GM23338 (cell line): Measurements from ENCODE around the gene SLC6A18. TPM values are rescaled to one million over a fixed set of nuclear protein-coding genes. Genes with fewer than 3 reads are reported as not detected.

Experiments used
- ATAC-seq: fragments of 200-7000 bp; cut with Tn5 transposase; 3 replicates; pipeline ENCODE4 v1.9.1; 2020
- DNase-seq: peaks from one replicate; pipeline ENCODE4 v3.0.0-alpha.2; 2015; ENCODE audit warnings: low spot score
- H2AFZ ChIP-seq: fragments of 200-600 bp; sonication (generic); 2 replicates; pipeline ENCODE4 v1.8.0; 2016; ENCODE audit warnings: antibody characterized with exemption, mild to moderate bottlenecking, moderate library complexity
- H3F3A ChIP-seq: fragments of 200-600 bp; sonication (generic); replicated peaks from 2 replicates; pipeline ENCODE4 v1.8.0; 2017; ENCODE audit warnings: antibody characterized with exemption, mixed run types, low read depth
- H3K27ac ChIP-seq: fragments of 200-600 bp; sonication (generic); 2 replicates; pipeline ENCODE4 v1.6.1; 2016; ENCODE audit warnings: low read depth
- H3K27me3 ChIP-seq: fragments of 200-600 bp; sonication (generic); 2 replicates; pipeline ENCODE4 v1.8.0; 2016; ENCODE audit warnings: mild to moderate bottlenecking, mixed run types, moderate library complexity; ENCODE audit not compliant: insufficient read depth
- H3K36me3 ChIP-seq: fragments of 200-600 bp; sonication (generic); 2 replicates; pipeline ENCODE4 v1.8.0; 2016; ENCODE audit warnings: mild to moderate bottlenecking; ENCODE audit not compliant: insufficient read depth
- H3K4me1 ChIP-seq: fragments of 200-600 bp; sonication (generic); 2 replicates; pipeline ENCODE4 v1.8.0; 2016; ENCODE audit warnings: mild to moderate bottlenecking, moderate library complexity; ENCODE audit not compliant: insufficient read depth
- H3K4me2 ChIP-seq: fragments of 200-600 bp; sonication (generic); 2 replicates; pipeline ENCODE4 v1.7.1; 2017; ENCODE audit warnings: mixed run types
- H3K4me3 ChIP-seq: fragments of 200-600 bp; sonication (generic); 2 replicates; pipeline ENCODE4 v1.6.1; 2016; ENCODE audit warnings: mixed run types
- H3K79me2 ChIP-seq: fragments of 200-600 bp; sonication (generic); replicated peaks from 2 replicates; pipeline ENCODE4 v1.8.0; 2017; ENCODE audit warnings: mild to moderate bottlenecking; ENCODE audit not compliant: insufficient read depth
- H3K9me2 ChIP-seq: fragments of 200-600 bp; sonication (generic); 2 replicates; pipeline ENCODE4 v1.8.0; 2017; ENCODE audit not compliant: insufficient read depth
- H4K20me1 ChIP-seq: fragments of 200-600 bp; sonication (generic); replicated peaks from 2 replicates; pipeline ENCODE4 v1.8.0; 2017; ENCODE audit warnings: mild to moderate bottlenecking; ENCODE audit not compliant: insufficient read depth
- H3K27ac Mint-ChIP-seq: 2 replicates; pipeline ENCODE4 v1.8.0; 2020; ENCODE audit warnings: inconsistent platforms, mild to moderate bottlenecking, moderate library complexity, mixed read lengths
- H3K27me3 Mint-ChIP-seq: 3 replicates; pipeline ENCODE4 v1.8.0; 2022; ENCODE audit warnings: low read depth, mild to moderate bottlenecking, moderate library complexity, mixed read lengths, inconsistent platforms; ENCODE audit not compliant: insufficient read depth, poor library complexity
- H3K36me3 Mint-ChIP-seq: 3 replicates; pipeline ENCODE4 v1.8.0; 2021; ENCODE audit warnings: low read depth, mild to moderate bottlenecking, inconsistent platforms, moderate library complexity, mixed read lengths
- H3K4me1 Mint-ChIP-seq: 3 replicates; pipeline ENCODE4 v1.8.0; 2020; ENCODE audit warnings: mild to moderate bottlenecking, inconsistent platforms, mixed read lengths
- H3K4me3 Mint-ChIP-seq: 3 replicates; pipeline ENCODE4 v1.8.0; 2021; ENCODE audit warnings: moderate library complexity, mild to moderate bottlenecking, inconsistent platforms, mixed read lengths
- H3K9me3 Mint-ChIP-seq: 3 replicates; pipeline ENCODE4 v1.8.0; 2020; ENCODE audit warnings: moderate library complexity, mild to moderate bottlenecking, inconsistent platforms, mixed read lengths
- CREB1 ChIP-seq: fragments of 250-450 bp; sonication (Bioruptor Pico); IDR thresholded peaks from 2 replicates; pipeline ENCODE4 v1.5.0; 2020; ENCODE audit warnings: low read depth, mild to moderate bottlenecking, moderate library complexity
- EZH2phosphoT487 ChIP-seq: fragments of 200-600 bp; sonication (generic); IDR thresholded peaks from one replicate; pipeline ENCODE4 v1.8.1; 2018; ENCODE audit warnings: antibody characterized with exemption; ENCODE audit not compliant: unreplicated experiment
- NANOG ChIP-seq: IDR thresholded peaks from 2 replicates; pipeline ENCODE4 v1.6.1; 2016; ENCODE audit warnings: antibody characterized with exemption, borderline replicate concordance
- STAT1 ChIP-seq: IDR thresholded peaks from one replicate; pipeline ENCODE4 v1.6.1; 2016; ENCODE audit warnings: antibody characterized with exemption; ENCODE audit not compliant: unreplicated experiment
- ZNF114 ChIP-seq: fragments of 250-450 bp; sonication (Bioruptor Pico); IDR thresholded peaks from 2 replicates; pipeline ENCODE4 v1.5.0; 2020; ENCODE audit warnings: mild to moderate bottlenecking, moderate library complexity
- ZNF331 ChIP-seq: fragments of 250-450 bp; sonication (Bioruptor Pico); IDR thresholded peaks from 2 replicates; pipeline ENCODE4 v1.5.0; 2020; ENCODE audit warnings: low read depth, mild to moderate bottlenecking, moderate library complexity
- ZNF462 ChIP-seq: fragments of 250-450 bp; sonication (Bioruptor Pico); IDR thresholded peaks from 2 replicates; pipeline ENCODE4 v1.5.0; 2020; ENCODE audit warnings: mild to moderate bottlenecking, moderate library complexity
- polyA plus RNA-seq: library from polyadenylated mRNA; unstranded; fragments of >200 nt; fragmentation: Nextera tagmentation; extraction: Ambion mirVana; gene quantifications from 2 replicates; pipeline ENCODE4 v1.2.1, GENCODE V29; 2016
- total RNA-seq: library from RNA; depleted of rRNA; stranded (reverse); fragments of >200 nt; shearing (Covaris generic); gene quantifications from 2 replicates; pipeline ENCODE4 v1.2.3, GENCODE V29; 2014
- TF ChIP-seq, protein P1 (sequence below), 2 experiments: fragments of 200-600 bp in 1 of 2; sonication (generic) in 1 of 2; conservative IDR thresholded peaks; 2 replicates each; pipeline versions ENCODE4 v1.5.1 to v1.6.1; 2016 to 2017; ENCODE audit warnings: antibody characterized with exemption in 2 of 2, low read depth in 2 of 2, mild to moderate bottlenecking in 2 of 2, moderate library complexity in 1 of 2

Gene SLC6A18
- total and polyA plus RNA-seq, 2 experiments from 2014 or later, result not detected

GRCh38 chr5:1181451-1182359 lies 43.5 kb upstream of the SLC6A18 start (continued):
- TF ChIP-seq ZNF462 (CRISPR knock-in tag) (no peak), ZNF331 (CRISPR knock-in tag) (no peak), CREB1 (no peak), EZH2phosphoT487 (no peak), STAT1 (no peak), NANOG (no peak)
- TF ChIP-seq, protein P1, sequence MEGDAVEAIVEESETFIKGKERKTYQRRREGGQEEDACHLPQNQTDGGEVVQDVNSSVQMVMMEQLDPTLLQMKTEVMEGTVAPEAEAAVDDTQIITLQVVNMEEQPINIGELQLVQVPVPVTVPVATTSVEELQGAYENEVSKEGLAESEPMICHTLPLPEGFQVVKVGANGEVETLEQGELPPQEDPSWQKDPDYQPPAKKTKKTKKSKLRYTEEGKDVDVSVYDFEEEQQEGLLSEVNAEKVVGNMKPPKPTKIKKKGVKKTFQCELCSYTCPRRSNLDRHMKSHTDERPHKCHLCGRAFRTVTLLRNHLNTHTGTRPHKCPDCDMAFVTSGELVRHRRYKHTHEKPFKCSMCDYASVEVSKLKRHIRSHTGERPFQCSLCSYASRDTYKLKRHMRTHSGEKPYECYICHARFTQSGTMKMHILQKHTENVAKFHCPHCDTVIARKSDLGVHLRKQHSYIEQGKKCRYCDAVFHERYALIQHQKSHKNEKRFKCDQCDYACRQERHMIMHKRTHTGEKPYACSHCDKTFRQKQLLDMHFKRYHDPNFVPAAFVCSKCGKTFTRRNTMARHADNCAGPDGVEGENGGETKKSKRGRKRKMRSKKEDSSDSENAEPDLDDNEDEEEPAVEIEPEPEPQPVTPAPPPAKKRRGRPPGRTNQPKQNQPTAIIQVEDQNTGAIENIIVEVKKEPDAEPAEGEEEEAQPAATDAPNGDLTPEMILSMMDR (conservative IDR thresholded peaks at IDR 0.05; ENCODE audit: low read depth in 2 of 2), result no peak

DNA sequence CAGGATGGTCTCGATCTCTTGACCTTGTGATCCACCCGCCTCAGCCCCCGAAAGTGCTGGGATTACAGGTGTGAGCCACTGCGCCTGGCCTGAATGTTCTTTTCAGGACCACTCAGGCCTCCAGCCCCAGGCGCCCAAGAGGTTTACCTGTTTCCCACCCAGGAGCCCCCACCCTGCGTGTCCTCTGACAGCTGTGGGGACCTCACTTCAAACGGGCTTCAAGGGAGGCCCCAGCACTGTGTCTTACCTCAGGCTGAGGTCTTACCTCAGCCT lies 42.9 kb upstream of the SLC6A18 start:
- Histone ChIP-seq H3K27ac (no peak overlapping the region), H3K4me1 (no peaks in the 10 kb centered on the region), H3F3A (peaks cover 5% of the 10 kb centered on the region; the same call in 1 of the 2 replicates), H3K79me2 (no peaks in the 10 kb centered on the region), H3K27me3 (no peaks in the 10 kb centered on the region), H3K36me3 (no peaks in the 10 kb centered on the region), H2AFZ (no peak overlapping the region), H4K20me1 (no peaks in the 10 kb centered on the region), H3K4me2 (no peak overlapping the region), H3K4me3 (no peak overlapping the region), H3K9me2 (no peaks in the 10 kb centered on the region)
- Mint-ChIP-seq H3K27ac (no peak overlapping the region), H3K27me3 (peaks cover 5% of the 10 kb centered on the region), H3K4me1 (no peaks in the 10 kb centered on the region), H3K36me3 (no peaks in the 10 kb centered on the region), H3K9me3 (no peaks in the 10 kb centered on the region), H3K4me3 (no peak overlapping the region)
- no peak for ATAC-seq
- no peak for DNase-seq
- TF ChIP-seq ZNF331 (CRISPR knock-in tag) (no peak), ZNF114 (no peak)
